ENCODE results near the gene KRCC1. TPM values are rescaled to one million over a fixed set of nuclear protein-coding genes. Genes with fewer than 3 reads are reported as not detected.
"Not testable (repeated sequence)": the region's sequence is repeated elsewhere in the genome, so short reads cannot be mapped to it uniquely, and the experiment has no call there.

Gene KRCC1
- total RNA-seq, 1 experiment from 2014 or later = 5.6 TPM

DNA sequence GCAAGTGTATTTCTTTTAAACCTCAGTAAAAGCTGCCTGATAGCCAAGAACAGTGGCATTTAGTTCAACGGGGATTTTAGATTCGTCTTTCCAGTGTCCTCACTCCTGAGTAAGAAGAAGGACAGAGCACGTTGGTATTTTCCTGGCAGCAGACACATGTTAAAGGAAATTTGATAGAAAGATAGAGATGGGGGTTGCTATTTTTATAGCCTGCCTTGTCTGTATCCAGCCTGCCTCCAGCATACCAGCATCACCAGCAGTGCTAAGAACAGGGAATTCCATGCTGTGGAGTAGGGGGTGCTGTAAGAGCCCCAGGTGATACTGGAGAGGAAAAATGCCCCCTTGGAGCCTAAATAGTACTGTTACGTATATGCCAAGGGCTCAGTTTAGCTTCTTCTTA is 11.0 kb upstream of the KRCC1 start:
- Histone ChIP-seq H3K4me3 (no peak overlapping the region), H3K4me1 (peaks cover 37% of the 10 kb centered on the region), H3K9me3 (replicated peaks) (no peaks in the 10 kb centered on the region), H3K36me3 (no peaks in the 10 kb centered on the region), H3K27ac (peak overlapping the region; percentile 92), H3K27me3 (no peaks in the 10 kb centered on the region)
- peak in 1 of 2 experiments; percentile 36 for DNase-seq

DNA sequence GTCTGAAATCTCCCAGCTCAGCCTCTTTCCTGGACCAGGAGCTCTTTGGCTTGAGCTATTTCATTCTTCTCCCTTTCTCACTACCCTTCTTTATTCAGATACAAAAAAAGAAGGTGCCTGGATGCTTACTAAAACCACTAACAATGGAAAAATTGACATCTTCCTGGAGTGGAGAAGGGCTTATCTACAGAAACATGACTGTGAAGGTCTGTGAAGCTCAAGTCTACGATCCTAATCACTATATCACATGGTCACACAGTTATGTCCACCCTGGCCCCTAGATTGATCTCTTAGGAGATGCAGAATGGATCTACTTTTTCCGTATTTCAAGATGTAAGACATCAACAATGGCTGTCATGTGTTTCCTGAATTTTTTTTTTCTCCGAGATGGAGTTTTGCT is 5.7 kb upstream of the KRCC1 start:
- DNase-seq = no peak
- no peaks in the 10 kb centered on the region for H3K27me3 ChIP-seq
- H3K9me3 ChIP-seq (replicated peaks) = no peaks in the 10 kb centered on the region
- H3K4me1 ChIP-seq = 0 out of 2 replicates have a peak, but pooled peaks cover 3% of the 10 kb centered on the region
- H3K27ac ChIP-seq = no peak overlapping the region
- no peak overlapping the region for H3K4me3 ChIP-seq
- peaks cover 2% of the 10 kb centered on the region; the same call in 1 of the 2 replicates for H3K36me3 ChIP-seq

DNA sequence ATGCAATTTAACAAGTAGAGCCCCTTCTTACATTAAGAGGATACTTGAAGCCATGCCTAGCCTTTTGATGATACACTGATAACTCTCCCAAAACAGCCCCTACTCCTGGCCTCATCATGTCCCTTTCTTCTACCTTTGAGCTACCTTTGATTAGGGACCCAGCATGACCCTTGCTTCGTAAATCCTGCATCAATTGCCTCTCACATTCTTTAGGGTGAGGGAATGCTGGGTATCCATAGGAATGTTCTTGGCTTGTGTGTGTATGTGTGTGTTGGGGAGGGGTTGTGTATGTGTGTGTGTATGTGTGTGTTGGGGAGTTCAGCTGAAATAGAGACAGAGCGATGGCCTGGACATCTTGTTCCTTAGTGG is 5.3 kb upstream of the KRCC1 start:
- no peak overlapping the region for H3K4me3 ChIP-seq
- H3K9me3 ChIP-seq (replicated peaks) = no peaks in the 10 kb centered on the region
- H3K4me1 ChIP-seq = 0 out of 2 replicates have a peak, but pooled peaks cover 3% of the 10 kb centered on the region
- peaks cover 2% of the 10 kb centered on the region; the same call in 1 of the 2 replicates for H3K36me3 ChIP-seq
- no peak for DNase-seq
- H3K27me3 ChIP-seq = no peaks in the 10 kb centered on the region
- no peak overlapping the region for H3K27ac ChIP-seq

DNA sequence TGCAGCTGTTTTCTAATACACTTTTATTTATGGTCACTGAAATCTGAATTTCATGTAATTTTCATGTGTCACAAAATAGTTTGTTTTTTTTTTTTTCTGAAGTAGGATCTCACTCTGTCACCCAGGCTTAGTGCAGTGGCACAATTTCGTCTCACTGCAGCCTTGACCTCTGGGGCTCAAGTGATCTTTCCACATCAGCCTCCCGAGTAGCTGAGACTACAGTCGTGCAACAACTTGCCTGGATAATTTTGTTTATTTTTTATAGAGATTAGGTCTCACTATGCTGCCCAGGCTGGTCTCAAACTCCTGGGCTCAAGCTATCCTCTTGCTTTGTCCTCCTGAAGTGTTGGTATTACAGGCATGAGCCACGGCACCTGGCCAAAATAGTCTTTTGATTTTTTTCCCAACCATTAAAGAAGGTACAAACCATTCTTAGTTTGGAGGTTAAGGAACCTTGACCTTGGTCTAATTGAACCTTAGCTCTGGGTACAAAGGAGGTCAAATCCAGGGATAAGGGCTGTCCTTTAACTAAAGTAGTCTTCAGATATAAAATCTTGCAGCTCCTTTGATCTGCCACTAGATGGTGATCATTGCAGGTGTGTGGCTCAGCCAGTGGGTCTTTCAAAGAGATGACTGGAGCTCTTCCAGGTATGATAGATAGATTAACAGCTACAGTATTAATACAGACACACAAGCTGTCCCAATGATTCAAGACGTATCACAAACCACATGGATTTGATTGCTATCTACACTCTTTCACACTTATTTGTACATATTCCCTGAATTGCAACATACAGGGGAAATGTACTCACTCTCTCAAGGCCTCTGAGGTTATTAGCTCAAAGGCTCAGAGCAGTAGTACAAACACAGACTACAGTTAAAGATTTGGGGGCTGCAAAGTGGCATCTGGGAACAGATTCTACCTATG is 4.7 kb upstream of the KRCC1 start:
- Histone ChIP-seq H3K4me3 (no peak overlapping the region), H3K27me3 (no peaks in the 10 kb centered on the region), H3K36me3 (peaks cover 2% of the 10 kb centered on the region; the same call in 1 of the 2 replicates), H3K4me1 (0 out of 2 replicates have a peak, but pooled peaks cover 3% of the 10 kb centered on the region), H3K9me3 (replicated peaks) (no peaks in the 10 kb centered on the region), H3K27ac (no peak overlapping the region)
- DNase-seq = peak in 1 of 2 experiments; percentile 70

DNA sequence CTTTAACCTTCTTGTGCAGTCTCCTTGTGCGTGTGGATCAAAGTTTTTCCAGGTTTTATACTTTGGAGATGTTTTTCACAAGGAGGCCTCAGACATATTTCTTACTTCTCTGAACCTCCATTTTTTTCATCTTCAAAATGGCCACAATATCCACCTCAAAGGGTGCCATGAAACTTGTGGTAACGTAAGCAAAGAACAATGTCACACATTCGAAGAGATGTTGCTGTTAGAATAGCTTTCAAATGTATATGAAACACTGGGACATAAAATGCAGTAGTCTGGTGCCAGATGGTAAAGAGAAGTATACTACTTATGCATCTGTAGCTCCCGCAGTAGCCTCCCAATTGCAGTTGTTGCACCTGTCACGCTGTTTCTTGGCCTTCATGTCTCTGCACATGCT is 2.6 kb upstream of the KRCC1 start:
- Histone ChIP-seq H3K9me3 (replicated peaks) (no peaks in the 10 kb centered on the region), H3K27me3 (no peaks in the 10 kb centered on the region), H3K36me3 (peaks cover 7% of the 10 kb centered on the region), H3K4me1 (peaks cover 6% of the 10 kb centered on the region; the same call in 1 of the 2 replicates), H3K27ac (no peak overlapping the region), H3K4me3 (no peak overlapping the region)
- DNase-seq = no peak

DNA sequence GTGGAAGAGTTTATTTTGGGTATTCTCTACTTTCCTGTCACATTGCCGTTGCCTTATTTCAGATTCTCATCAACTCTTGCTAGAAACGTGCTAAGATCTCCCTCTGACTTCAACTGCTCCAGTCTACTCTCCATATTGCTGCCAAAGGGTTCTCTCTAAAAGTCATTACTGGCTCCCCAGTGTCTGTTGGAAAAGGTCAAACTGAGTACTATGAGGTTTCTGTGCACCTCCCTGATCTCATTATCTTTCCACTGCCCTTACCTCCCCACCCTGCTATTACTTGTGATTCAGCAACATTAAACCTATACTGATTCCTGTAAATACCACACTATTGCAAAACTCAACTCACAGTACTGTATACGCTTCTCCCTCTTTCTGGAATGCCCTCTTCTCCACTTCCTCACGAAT is 1.9 kb upstream of the KRCC1 start:
- DNase-seq = no peak
- no peaks in the 10 kb centered on the region for H3K27me3 ChIP-seq
- no peak overlapping the region for H3K4me3 ChIP-seq
- H3K4me1 ChIP-seq = peaks cover 6% of the 10 kb centered on the region; the same call in 1 of the 2 replicates
- peaks cover 8% of the 10 kb centered on the region for H3K36me3 ChIP-seq
- no peaks in the 10 kb centered on the region for H3K9me3 ChIP-seq (replicated peaks)
- H3K27ac ChIP-seq = no peak overlapping the region

DNA sequence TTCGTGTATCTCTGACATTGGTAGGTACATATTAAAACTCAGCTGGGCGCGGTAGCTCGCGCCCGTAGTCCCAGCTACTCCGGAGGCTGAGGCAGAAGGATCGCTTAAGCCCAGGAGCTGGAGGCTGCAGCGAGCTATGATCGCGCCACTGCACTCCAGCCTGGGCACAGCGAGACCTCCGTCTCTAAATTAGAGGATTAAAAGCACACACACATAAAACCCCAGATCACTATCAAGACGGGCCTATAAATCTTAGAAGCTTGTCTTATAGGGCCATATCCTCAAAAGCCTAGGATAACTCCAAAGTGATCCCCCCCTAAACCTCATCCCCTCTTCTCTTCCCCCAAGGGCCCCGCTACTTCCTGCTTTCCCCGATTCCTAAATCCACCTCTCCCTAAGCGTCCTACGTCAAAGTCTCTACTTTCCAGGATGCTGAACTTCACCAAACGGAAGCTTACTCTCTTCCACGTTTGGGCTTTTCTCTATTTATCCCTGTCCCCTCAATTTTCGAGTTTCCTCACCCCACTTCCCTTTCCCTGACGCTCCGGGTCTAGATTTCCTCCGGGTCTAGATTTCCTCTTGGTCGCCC is 707 bp downstream of the KRCC1 start:
- Histone ChIP-seq H3K4me3 (peak overlapping the region; percentile 91), H3K27me3 (no peaks in the 10 kb centered on the region), H3K9me3 (replicated peaks) (no peaks in the 10 kb centered on the region), H3K4me1 (peaks cover 3% of the 10 kb centered on the region; the same call in 1 of the 2 replicates), H3K27ac (peak overlapping the region; percentile 94), H3K36me3 (peaks cover 6% of the 10 kb centered on the region; the same call in 1 of the 2 replicates)
- DNase-seq = peak; percentile 43 to 71

DNA sequence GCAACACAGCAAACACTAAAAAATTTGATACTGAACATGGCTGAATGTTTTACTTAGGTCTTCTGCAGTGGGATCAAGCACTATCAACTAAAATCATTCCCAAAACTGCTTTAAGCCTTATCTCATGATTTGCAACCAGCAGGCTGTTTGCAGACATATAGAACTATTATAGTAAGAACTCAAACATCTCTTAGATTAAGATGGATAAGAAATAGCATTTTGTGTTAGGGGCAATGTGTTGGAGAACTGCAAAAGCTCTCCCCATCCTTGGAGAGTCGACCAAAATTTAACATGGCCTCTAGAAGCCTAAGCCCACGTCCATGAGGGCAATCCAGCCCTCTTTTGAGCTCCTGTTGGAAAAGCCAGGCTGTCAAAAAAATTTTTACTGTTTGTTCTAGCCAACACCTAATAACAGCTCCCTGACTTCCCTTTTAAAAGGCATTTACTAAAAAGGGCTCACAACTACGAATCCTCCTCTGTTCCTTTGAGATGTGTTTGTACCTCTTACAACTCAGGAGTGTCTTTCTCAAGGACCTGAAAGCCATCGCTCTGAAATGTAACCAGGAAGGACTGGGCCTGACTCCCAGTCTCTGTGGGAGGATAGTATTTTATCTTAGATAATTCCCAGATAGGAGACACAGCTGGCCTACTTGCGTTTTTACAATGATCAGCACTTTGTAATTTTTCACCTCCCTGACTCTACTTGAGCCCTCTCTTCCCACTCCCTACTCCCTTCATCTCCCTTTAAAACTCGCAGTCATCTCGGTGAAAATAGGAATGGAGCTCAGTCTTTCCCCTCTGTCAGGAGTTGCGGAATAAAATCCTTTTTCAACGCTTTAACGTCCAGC is 1.4 kb downstream of the KRCC1 start:
- Histone ChIP-seq H3K36me3 (peaks cover 6% of the 10 kb centered on the region; the same call in 1 of the 2 replicates), H3K4me3 (peak overlapping the region; percentile 91), H3K4me1 (peaks cover 3% of the 10 kb centered on the region; the same call in 1 of the 2 replicates), H3K27me3 (no peaks in the 10 kb centered on the region), H3K27ac (no peak overlapping the region; the same call in 1 of the 2 replicates), H3K9me3 (replicated peaks) (no peaks in the 10 kb centered on the region)
- DNase-seq = no peak

DNA sequence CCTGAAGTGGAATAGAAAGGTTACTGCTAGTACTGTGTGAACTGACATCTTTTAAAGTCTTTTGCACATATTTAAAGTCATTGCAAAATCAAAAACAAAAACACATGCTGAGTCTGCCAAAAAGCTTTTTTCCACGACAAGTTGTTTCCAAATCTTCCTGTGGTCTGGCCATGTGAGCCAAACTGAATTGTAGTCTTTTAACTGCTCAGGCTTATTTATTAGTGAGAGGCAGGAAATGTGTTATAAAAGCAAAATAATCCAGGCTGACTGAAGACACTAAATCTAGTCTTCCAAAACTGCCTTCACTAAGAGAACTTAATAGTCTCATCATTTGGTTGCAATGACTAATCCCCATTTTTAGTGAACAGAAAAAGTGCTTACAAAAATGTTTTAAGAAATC is 2.3 kb downstream of the KRCC1 start:
- H3K27me3 ChIP-seq = no peaks in the 10 kb centered on the region
- H3K4me3 ChIP-seq = no peak overlapping the region
- peaks cover 6% of the 10 kb centered on the region; the same call in 1 of the 2 replicates for H3K36me3 ChIP-seq
- H3K9me3 ChIP-seq (replicated peaks) = no peaks in the 10 kb centered on the region
- DNase-seq = no peak
- H3K27ac ChIP-seq = no peak overlapping the region
- H3K4me1 ChIP-seq = peaks cover 3% of the 10 kb centered on the region; the same call in 1 of the 2 replicates

DNA sequence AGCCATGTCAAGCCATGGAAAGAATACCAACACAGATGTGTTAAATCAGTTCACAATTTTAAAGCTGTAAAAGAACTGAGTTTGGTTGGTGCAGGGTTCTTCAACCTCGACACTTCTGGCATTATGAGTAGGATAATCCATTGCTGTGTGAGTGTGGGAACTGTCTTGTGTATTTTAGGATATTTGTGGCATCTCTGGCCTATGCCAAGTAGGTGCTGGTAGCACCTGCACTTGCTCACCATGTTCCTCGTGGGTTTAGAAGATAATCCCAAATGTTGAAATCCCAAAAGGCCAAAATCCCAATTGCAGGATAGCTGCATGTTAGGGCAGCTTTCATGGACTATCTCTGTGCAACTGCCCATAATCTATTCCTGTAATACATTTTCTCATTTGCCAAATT is 3.8 kb downstream of the KRCC1 start:
- DNase-seq = no peak
- Histone ChIP-seq H3K4me1 (peaks cover 3% of the 10 kb centered on the region; the same call in 1 of the 2 replicates), H3K27me3 (no peaks in the 10 kb centered on the region), H3K4me3 (no peak overlapping the region), H3K36me3 (peaks cover 6% of the 10 kb centered on the region; the same call in 1 of the 2 replicates), H3K9me3 (replicated peaks) (no peaks in the 10 kb centered on the region), H3K27ac (no peak overlapping the region)

DNA sequence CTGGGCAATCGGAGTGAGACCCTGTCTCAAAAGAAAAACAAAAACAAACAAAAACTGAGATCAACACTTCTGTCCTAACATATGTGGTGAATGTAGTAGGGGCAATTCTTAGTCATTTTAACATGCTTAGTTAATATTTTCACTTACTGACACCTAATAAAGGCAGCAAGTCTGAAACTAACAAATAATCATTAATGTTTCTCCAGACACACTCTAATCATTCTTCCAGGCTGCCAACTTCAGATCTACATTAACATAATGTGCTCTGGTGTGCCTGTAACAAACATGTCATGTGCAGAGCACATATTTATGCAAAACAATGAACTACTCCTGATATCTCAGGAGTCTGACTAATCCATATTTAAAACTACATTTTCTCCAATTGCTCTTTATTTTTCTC is 6.0 kb downstream of the KRCC1 start:
- H3K27me3 ChIP-seq = no peaks in the 10 kb centered on the region
- DNase-seq = no peak
- no peak overlapping the region for H3K4me3 ChIP-seq
- H3K9me3 ChIP-seq (replicated peaks) = no peaks in the 10 kb centered on the region
- H3K27ac ChIP-seq = no peak overlapping the region
- peaks cover 3% of the 10 kb centered on the region; the same call in 1 of the 2 replicates for H3K4me1 ChIP-seq
- H3K36me3 ChIP-seq = peaks cover 6% of the 10 kb centered on the region; the same call in 1 of the 2 replicates

DNA sequence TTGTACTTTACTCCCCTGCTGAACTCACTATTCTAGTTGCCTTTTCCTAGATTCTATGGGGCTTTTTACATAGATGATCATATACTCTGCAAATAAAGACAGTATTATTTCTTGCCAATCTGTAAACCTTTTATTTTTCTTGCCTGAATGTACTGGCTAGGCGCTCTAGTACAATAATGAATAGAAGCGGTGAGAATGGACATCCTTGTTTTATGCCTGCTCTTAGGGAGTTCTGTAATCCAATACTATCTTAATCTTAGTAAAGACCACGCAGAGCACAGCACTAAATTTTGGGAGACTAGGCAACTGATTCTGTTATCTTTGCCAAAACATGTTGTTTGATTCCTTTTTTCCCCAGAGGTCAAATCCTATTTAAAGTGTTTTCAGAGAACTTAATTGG is 7.0 kb downstream of the KRCC1 start:
- no peak for DNase-seq
- H3K9me3 ChIP-seq (replicated peaks) = no peaks in the 10 kb centered on the region
- no peak overlapping the region for H3K27ac ChIP-seq
- H3K4me3 ChIP-seq = no peak overlapping the region
- peaks cover 3% of the 10 kb centered on the region; the same call in 1 of the 2 replicates for H3K36me3 ChIP-seq
- H3K27me3 ChIP-seq = no peaks in the 10 kb centered on the region
- H3K4me1 ChIP-seq = no peaks in the 10 kb centered on the region

DNA sequence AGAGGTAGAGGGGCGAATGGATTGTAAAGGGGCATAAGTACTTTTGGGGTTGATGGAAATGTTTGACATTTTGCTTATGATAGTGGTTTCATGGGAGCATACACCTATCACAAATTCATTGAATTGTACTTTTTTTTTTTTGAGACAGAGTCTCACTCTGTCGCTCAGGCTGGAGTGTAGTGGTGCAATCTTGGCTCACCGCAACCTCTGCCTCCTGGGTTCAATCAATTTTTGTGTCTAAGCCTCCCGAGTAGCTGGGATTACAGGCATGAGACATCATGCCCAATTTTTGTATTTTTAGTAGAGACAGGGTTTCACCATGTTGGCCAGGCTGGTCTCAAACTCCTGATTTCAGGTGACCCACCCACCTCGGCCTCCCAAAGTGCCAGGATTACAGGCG is 10.0 kb downstream of the KRCC1 start:
- H3K9me3 ChIP-seq (replicated peaks); H3K4me1 ChIP-seq; DNase-seq; H3K27ac ChIP-seq; H3K36me3 ChIP-seq; H3K27me3 ChIP-seq; H3K4me3 ChIP-seq: not testable (repeated sequence)

DNA sequence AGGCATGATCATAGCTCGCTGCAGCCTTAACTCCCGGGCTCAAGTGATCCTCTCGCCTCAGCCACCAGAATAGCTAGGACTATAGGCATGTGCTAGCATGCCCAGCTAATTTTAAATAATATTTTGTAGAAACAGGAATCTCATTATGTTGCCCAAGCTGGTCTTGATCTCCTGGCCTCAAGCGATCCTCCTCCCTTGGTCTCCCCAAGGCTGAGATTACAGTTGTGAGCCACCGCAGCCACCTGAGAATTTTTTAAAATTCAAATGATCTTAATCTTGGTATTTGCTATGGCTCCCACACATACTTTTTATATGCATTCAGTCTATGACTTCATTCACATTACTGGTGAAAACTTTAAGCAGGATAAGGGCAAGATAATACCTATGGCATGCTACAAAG is 13.1 kb downstream of the KRCC1 start:
- Histone ChIP-seq H3K4me3 (no peak overlapping the region), H3K36me3 (no peaks in the 10 kb centered on the region), H3K27me3 (no peaks in the 10 kb centered on the region), H3K27ac (no peak overlapping the region), H3K9me3 (replicated peaks) (no peaks in the 10 kb centered on the region), H3K4me1 (peaks cover 13% of the 10 kb centered on the region)
- no peak for DNase-seq
